Neuronal stem cell (in vitro differentiated cells): Measurements from ENCODE around the gene ZNF280C.

Experiments
- DNase-seq: peaks from one replicate; pipeline ENCODE4 v3.0.0-alpha.2; 2013; ENCODE audit warnings: low spot score
- H2AFZ ChIP-seq: one replicate; pipeline ENCODE4 v1.6.1; 2013; ENCODE audit warnings: mild to moderate bottlenecking, low read length, inconsistent platforms
- H2AK5ac ChIP-seq: 2 replicates; pipeline ENCODE4 v1.6.1; 2013; ENCODE audit warnings: low read depth, mild to moderate bottlenecking, inconsistent platforms, low read length, moderate library complexity, mixed read lengths
- H2BK120ac ChIP-seq: 2 replicates; pipeline ENCODE4 v1.6.1; 2013; ENCODE audit warnings: low read depth, mild to moderate bottlenecking, inconsistent platforms, low read length, moderate library complexity, mixed read lengths
- H2BK12ac ChIP-seq: one replicate; pipeline ENCODE4 v1.6.1; 2013; ENCODE audit warnings: low read length, inconsistent platforms
- H2BK15ac ChIP-seq: 2 replicates; pipeline ENCODE4 v1.6.1; 2013; ENCODE audit warnings: mild to moderate bottlenecking, low read length, inconsistent platforms, mixed read lengths
- H2BK5ac ChIP-seq: one replicate; pipeline ENCODE4 v1.6.1; 2013; ENCODE audit warnings: inconsistent platforms, mild to moderate bottlenecking, low read length, moderate library complexity
- H3K14ac ChIP-seq: one replicate; pipeline ENCODE4 v1.6.1; 2013; ENCODE audit warnings: low read length, inconsistent platforms
- H3K18ac ChIP-seq: 2 replicates; pipeline ENCODE4 v1.6.1; 2013; ENCODE audit warnings: low read length, inconsistent platforms
- H3K23ac ChIP-seq: 2 replicates; pipeline ENCODE4 v1.6.1; 2013; ENCODE audit warnings: low read depth, mild to moderate bottlenecking, mixed read lengths, low read length, inconsistent platforms; ENCODE audit not compliant: poor library complexity
- H3K27ac ChIP-seq: replicated peaks from 3 replicates; pipeline ENCODE4 v1.5.1; 2013; ENCODE audit warnings: low read length, inconsistent platforms
- H3K27me3 ChIP-seq, 3 experiments: 2 replicates each; pipeline ENCODE4 v1.6.1; 2013; ENCODE audit warnings: low read length in 3 of 3, mild to moderate bottlenecking in 2 of 3, inconsistent platforms in 1 of 3, low read depth in 1 of 3, mixed read lengths in 1 of 3, moderate library complexity in 1 of 3; ENCODE audit not compliant: control insufficient read depth in 3 of 3, insufficient read depth in 3 of 3
- H3K36me3 ChIP-seq, 2 donors: replicated peaks in 1 of 2; 2 replicates each; pipeline ENCODE4 v1.6.1; 2013; ENCODE audit warnings: low read length in 2 of 2; ENCODE audit not compliant: control insufficient read depth in 2 of 2, insufficient read depth in 2 of 2
- H3K4ac ChIP-seq: 2 replicates; pipeline ENCODE4 v1.6.1; 2013; ENCODE audit warnings: inconsistent platforms, mild to moderate bottlenecking, low read length, moderate library complexity
- H3K4me1 ChIP-seq, 2 donors: 1 replicate in 1 of 2; 2 replicates in 1 of 2; pipeline ENCODE4 v1.6.1; 2013; ENCODE audit warnings: low read length in 2 of 2, low read depth in 1 of 2; ENCODE audit not compliant: control insufficient read depth in 2 of 2, insufficient read depth in 1 of 2
- H3K4me2 ChIP-seq: one replicate; pipeline ENCODE4 v1.6.1; 2013; ENCODE audit warnings: mild to moderate bottlenecking, low read length, inconsistent platforms; ENCODE audit not compliant: insufficient read depth, poor library complexity, severe bottlenecking
- H3K4me3 ChIP-seq, 2 donors: 2 replicates each; pipeline ENCODE4 v1.5.1; 2013; ENCODE audit warnings: low read length in 2 of 2, mild to moderate bottlenecking in 2 of 2, inconsistent platforms in 1 of 2, moderate library complexity in 1 of 2
- H3K79me1 ChIP-seq: one replicate; pipeline ENCODE4 v1.6.1; 2013; ENCODE audit warnings: low read depth, mild to moderate bottlenecking, inconsistent platforms, low read length, moderate library complexity
- H3K9ac ChIP-seq: one replicate; pipeline ENCODE4 v1.6.1; 2013; ENCODE audit warnings: mild to moderate bottlenecking, low read depth, low read length, inconsistent platforms; ENCODE audit not compliant: poor library complexity
- H3K9me3 ChIP-seq, 2 donors: replicated peaks in 1 of 2; 2 replicates each; pipeline versions ENCODE3 to v1.6.1; 2013; ENCODE audit warnings: low read length in 2 of 2, mild to moderate bottlenecking in 2 of 2, inconsistent platforms in 1 of 2, low read depth in 1 of 2, mixed read lengths in 1 of 2, moderate library complexity in 1 of 2; ENCODE audit not compliant: control insufficient read depth in 2 of 2, insufficient read depth in 1 of 2
- H4K8ac ChIP-seq: one replicate; pipeline ENCODE4 v1.6.1; 2013; ENCODE audit warnings: low read depth, mild to moderate bottlenecking, inconsistent platforms, low read length, moderate library complexity
- H4K91ac ChIP-seq: one replicate; pipeline ENCODE4 v1.6.1; 2013; ENCODE audit warnings: low read length, low read depth, mild to moderate bottlenecking, inconsistent platforms; ENCODE audit not compliant: poor library complexity
- WGBS, 2 donors: extraction: QIAGEN DNeasy Blood & Tissue Kit; methylation state at CpG; one replicate each; pipeline ENCODE4 v1.1.7; 2013; ENCODE audit warnings: missing lambda C conversion rate in 2 of 2, mixed read lengths in 1 of 2; ENCODE audit not compliant: insufficient read length in 2 of 2, insufficient replicate concordance in 1 of 2; ENCODE audit errors: extremely low coverage in 2 of 2; 5-methylcytosine and 5-hydroxymethylcytosine counted together

ZNF280C gene

DNA sequence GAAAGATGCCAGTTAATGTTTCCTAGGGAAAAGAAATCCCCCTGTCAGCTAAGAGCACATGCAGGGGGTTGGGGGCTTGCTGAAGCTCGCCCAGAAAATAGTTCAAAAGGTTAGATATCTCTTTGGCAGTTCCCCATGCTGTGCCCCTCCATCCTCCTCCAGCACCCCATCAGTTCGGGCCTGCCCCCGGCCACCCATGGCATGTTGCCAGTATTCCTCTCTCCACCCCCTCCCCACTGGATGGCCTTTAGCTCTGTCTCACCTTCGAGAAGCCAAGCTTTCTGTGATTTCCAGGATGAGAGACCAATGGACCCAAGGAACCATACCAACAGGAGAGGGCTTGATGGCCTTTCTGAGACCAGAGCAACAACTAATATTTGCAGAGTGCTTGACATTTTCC is 91.8 kb downstream of the ZNF280C start:
- Histone ChIP-seq H3K27me3 (no peaks in the 10 kb centered on the region), H2BK12ac (no peak overlapping the region), H3K27ac (no peak overlapping the region), H2BK5ac (no peak overlapping the region), H4K91ac (no peak overlapping the region), H3K4me2 (no peak overlapping the region), H3K18ac (no peak overlapping the region), H3K14ac (no peak overlapping the region), H2AK5ac (no peak overlapping the region), H4K8ac (no peak overlapping the region), H2AFZ (no peak overlapping the region), H3K4me3 (no peak overlapping the region), H3K79me1 (no peaks in the 10 kb centered on the region), H3K4ac (no peak overlapping the region), H3K4me1 (peaks cover 3 to 9% of the 10 kb centered on the region in 2 donors), H3K36me3 (no peaks in the 10 kb centered on the region), H3K9ac (no peak overlapping the region), H2BK120ac (no peak overlapping the region), H2BK15ac (no peak overlapping the region), H3K9me3 (no peaks in the 10 kb centered on the region), H3K23ac (no peak overlapping the region)
- no CpG with 5 or more reads among the region's 4 CpGs for WGBS, 2 donors
- no peak for DNase-seq

GRCh38 chrX:130176354-130176776 is 92.3 kb downstream of the ZNF280C start:
- Histone ChIP-seq H3K4ac (no peak overlapping the region), H4K8ac (no peak overlapping the region)

DNA sequence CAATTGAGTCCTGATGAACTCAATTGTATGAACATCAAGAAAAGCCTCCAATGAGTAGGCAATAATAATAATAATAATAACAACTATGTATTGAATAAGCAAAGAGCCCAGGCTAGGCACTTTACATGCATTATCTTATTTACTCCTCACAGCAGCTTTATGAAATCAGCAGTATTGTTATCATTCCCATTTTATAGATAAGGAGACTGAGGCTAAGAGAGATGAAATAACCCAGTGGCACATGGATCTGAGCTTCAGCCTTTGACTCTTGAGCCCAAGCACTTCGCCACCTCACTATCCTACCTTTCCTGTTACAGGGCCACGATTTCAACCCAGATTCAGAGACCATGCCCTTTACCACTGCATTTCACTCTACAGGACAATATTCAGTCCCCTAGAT is 93.8 kb downstream of the ZNF280C start:
- Histone ChIP-seq H3K14ac (no peak overlapping the region), H3K4me1 (peaks cover 7 to 12% of the 10 kb centered on the region in 2 donors), H3K36me3 (no peaks in the 10 kb centered on the region), H2BK120ac (no peak overlapping the region), H3K4me2 (no peak overlapping the region), H4K8ac (no peak overlapping the region), H4K91ac (no peak overlapping the region), H2BK15ac (no peak overlapping the region), H3K79me1 (no peaks in the 10 kb centered on the region), H3K27ac (no peak overlapping the region), H2AK5ac (no peak overlapping the region), H3K27me3 (no peaks in the 10 kb centered on the region), H3K23ac (no peak overlapping the region), H3K4ac (no peak overlapping the region), H2BK12ac (no peak overlapping the region), H3K18ac (no peak overlapping the region), H2AFZ (no peak overlapping the region), H3K9me3 (no peaks in the 10 kb centered on the region), H2BK5ac (no peak overlapping the region), H3K4me3 (no peak overlapping the region), H3K9ac (no peak overlapping the region)
- DNase-seq: no peak
- WGBS, 2 donors: no CpG with 5 or more reads among the region's 2 CpGs

More at GRCh38 chrX:130176354-130176776, 92.3 kb downstream of the ZNF280C start:
- Histone ChIP-seq H3K18ac (no peak overlapping the region), H2BK5ac (no peak overlapping the region), H3K27me3 (no peaks in the 10 kb centered on the region), H2AK5ac (no peak overlapping the region), H3K4me3 (no peak overlapping the region), H3K14ac (no peak overlapping the region), H2BK12ac (no peak overlapping the region), H3K9ac (no peak overlapping the region), H4K91ac (no peak overlapping the region), H3K23ac (no peak overlapping the region), H2BK15ac (no peak overlapping the region), H2AFZ (peak overlapping the region; percentile 7), H3K79me1 (no peaks in the 10 kb centered on the region), H3K36me3 (no peaks in the 10 kb centered on the region), H2BK120ac (no peak overlapping the region), H3K9me3 (no peaks in the 10 kb centered on the region), H3K4me2 (no peak overlapping the region), H3K27ac (no peak overlapping the region), H3K4me1 (peaks cover 3 to 9% of the 10 kb centered on the region in 2 donors)
- no peak for DNase-seq

- Histone ChIP-seq H4K91ac (no peak overlapping the region), H2BK15ac (no peak overlapping the region), H2BK5ac (no peak overlapping the region), H3K4me3 (no peak overlapping the region), H3K4me2 (no peak overlapping the region), H3K9me3 (no peaks in the 10 kb centered on the region), H3K23ac (no peak overlapping the region), H4K8ac (peak overlapping the region; percentile 3), H2AK5ac (no peak overlapping the region), H3K18ac (no peak overlapping the region), H2BK12ac (no peak overlapping the region), H3K14ac (no peak overlapping the region), H2BK120ac (no peak overlapping the region), H3K36me3 (no peaks in the 10 kb centered on the region), H3K79me1 (no peaks in the 10 kb centered on the region), H3K9ac (no peak overlapping the region), H2AFZ (no peak overlapping the region), H3K27me3 (no peaks in the 10 kb centered on the region), H3K27ac (no peak overlapping the region), H3K4me1 (peaks cover 7 to 12% of the 10 kb centered on the region in 2 donors), H3K4ac (no peak overlapping the region)
- no CpG with 5 or more reads among the region's 10 CpGs for whole genome bisulfite sequencing, 2 donors
- no peak for DNase-seq
Observed at GRCh38 chrX:130174045-130174704, 94.5 kb downstream of the ZNF280C start.
